Stimulated activated CD4-positive, alpha-beta T cell treated with anti-CD3 and anti-CD28 coated beads, Interleukin-2, amount 100 ng/mL, for 24 hours (primary cell): Measurements from ENCODE around the gene TFB2M.

ENCODE experiments used
- DNase-seq, 2 donors: peaks; one replicate each; pipeline ENCODE4 v3.0.0-alpha.2; 2020

Gene TFB2M

GRCh38 chr1:246550402-246550801, 15.7 kb downstream of the TFB2M start:
- DNase-seq, result no peak

GRCh38 chr1:246549665-246550064, 16.4 kb downstream of the TFB2M start:
- DNase-seq, result no peak

GRCh38 chr1:246544001-246544400, 22.1 kb downstream of the TFB2M start:
- no peak for DNase-seq

GRCh38 chr1:246540738-246541491, 25.1 kb downstream of the TFB2M start:
- no peak for DNase-seq

GRCh38 chr1:246537887-246538286, 28.2 kb downstream of the TFB2M start:
- DNase-seq, result no peak

GRCh38 chr1:246537441-246537840, 28.6 kb downstream of the TFB2M start:
- DNase-seq, result no peak

GRCh38 chr1:246534114-246534513, 31.9 kb downstream of the TFB2M start:
- DNase-seq, result no peak

GRCh38 chr1:246533371-246533905, 32.6 kb downstream of the TFB2M start:
- DNase-seq, result no peak

- no peak for DNase-seq
Measured at GRCh38 chr1:246532519-246532918, 33.5 kb downstream of the TFB2M start.

- no peak for DNase-seq
Measured at GRCh38 chr1:246530482-246530881, 35.6 kb downstream of the TFB2M start.

GRCh38 chr1:246528933-246529731, 36.9 kb downstream of the TFB2M start:
- DNase-seq, result no peak

- DNase-seq, result no peak
Measured at GRCh38 chr1:246527402-246528088, 38.5 kb downstream of the TFB2M start.

GRCh38 chr1:246526915-246527314, 39.1 kb downstream of the TFB2M start:
- no peak for DNase-seq

- DNase-seq, result no peak
Measured at GRCh38 chr1:246526380-246526779, 39.7 kb downstream of the TFB2M start.

GRCh38 chr1:246519514-246519913, 46.5 kb downstream of the TFB2M start:
- DNase-seq, result no peak

- DNase-seq, result no peak
Measured at GRCh38 chr1:246518456-246519205, 47.4 kb downstream of the TFB2M start.

- DNase-seq, result no peak
Measured at GRCh38 chr1:246517391-246517790, 48.7 kb downstream of the TFB2M start.

- DNase-seq, result no peak
Measured at GRCh38 chr1:246516126-246516525, 49.9 kb downstream of the TFB2M start.

- DNase-seq, result no peak
Measured at GRCh38 chr1:246515390-246516005, 50.6 kb downstream of the TFB2M start.

- DNase-seq, result no peak
Measured at GRCh38 chr1:246513619-246514343, 52.3 kb downstream of the TFB2M start.

- no peak for DNase-seq
Measured at GRCh38 chr1:246513041-246513440, 53.0 kb downstream of the TFB2M start.
